ENCODE data around the gene ZBTB7A. TPM values are rescaled to one million over a fixed set of nuclear protein-coding genes. Genes with fewer than 3 reads are reported as not detected.

Gene ZBTB7A
- total RNA-seq, 3 donors from 2014 or later, result 29.0 to 38.7 (median 29.8) TPM

- Histone ChIP-seq H3K36me3 (no peaks in the 10 kb centered on the region), H3K27ac (no peak overlapping the region), H3K4me3 (no peak overlapping the region), H3K4me1 (no peaks in the 10 kb centered on the region), H3K27me3 (no peaks in the 10 kb centered on the region), H3K9me3 (no peaks in the 10 kb centered on the region)
- DNase-seq (ENCODE audit: low spot score in 2 of 2), result no peak
- intact Hi-C loops (cut with DNase I; ENCODE audit: low total_unique reads), result no loop called here
- TF ChIP-seq POLR2A (IDR thresholded peaks at IDR 0.05), result no peak
- no peak for TF ChIP-seq POLR2AphosphoS5 (IDR thresholded peaks at IDR 0.05)
- no peak for TF ChIP-seq CTCF (IDR thresholded peaks at IDR 0.05)
These were observed 8.7 kb upstream of the ZBTB7A start for GRCh38 chr19:4075373-4075772.

- no peak for DNase-seq (ENCODE audit: low spot score in 2 of 2)
- Histone ChIP-seq H3K4me3 (no peak overlapping the region), H3K4me1 (no peaks in the 10 kb centered on the region), H3K27ac (no peak overlapping the region), H3K27me3 (no peaks in the 10 kb centered on the region), H3K36me3 (no peaks in the 10 kb centered on the region), H3K9me3 (no peaks in the 10 kb centered on the region)
- intact Hi-C loops (cut with DNase I; ENCODE audit: low total_unique reads), result no loop called here
- TF ChIP-seq POLR2AphosphoS5 (IDR thresholded peaks at IDR 0.05), result no peak
- no peak for TF ChIP-seq CTCF (IDR thresholded peaks at IDR 0.05)
- no peak for TF ChIP-seq POLR2A (IDR thresholded peaks at IDR 0.05)
These were observed 4.9 kb upstream of the ZBTB7A start for GRCh38 chr19:4071610-4072009.

GRCh38 chr19:4069331-4069959 is 2.7 kb upstream of the ZBTB7A start:
- Histone ChIP-seq H3K27me3 (no peaks in the 10 kb centered on the region), H3K9me3 (no peaks in the 10 kb centered on the region), H3K4me1 (no peaks in the 10 kb centered on the region), H3K36me3 (no peaks in the 10 kb centered on the region), H3K27ac (no peak overlapping the region), H3K4me3 (no peak overlapping the region)
- intact Hi-C loops (cut with DNase I; ENCODE audit: low total_unique reads), result no loop called here
- no peak for DNase-seq (ENCODE audit: low spot score in 2 of 2)
- no peak for TF ChIP-seq POLR2AphosphoS5 (IDR thresholded peaks at IDR 0.05)
- TF ChIP-seq POLR2A (IDR thresholded peaks at IDR 0.05), result no peak
- TF ChIP-seq CTCF (IDR thresholded peaks at IDR 0.05), result no peak

- peak overlapping the region; percentile 96 to 100 for H3K27ac ChIP-seq
- H3K27me3 ChIP-seq, result no peaks in the 10 kb centered on the region
- no peaks in the 10 kb centered on the region for H3K9me3 ChIP-seq
- peaks cover 4 to 5% of the 10 kb centered on the region in 2 donors for H3K4me1 ChIP-seq
- H3K4me3 ChIP-seq, result peak overlapping the region; percentile 83 to 100 (median 98)
- no peak for DNase-seq (ENCODE audit: low spot score in 2 of 2)
- intact Hi-C loops (cut with DNase I; ENCODE audit: low total_unique reads), result no loop called here
- TF ChIP-seq POLR2AphosphoS5 (IDR thresholded peaks at IDR 0.05), result no peak
- TF ChIP-seq POLR2A (IDR thresholded peaks at IDR 0.05), result no peak
- no peak for TF ChIP-seq CTCF (IDR thresholded peaks at IDR 0.05)
- no peaks in the 10 kb centered on the region for H3K36me3 ChIP-seq
These were observed 1.6 kb upstream of the ZBTB7A start for GRCh38 chr19:4068047-4068966.
